ENCODE data around the gene ANKRD34C.

DNA sequence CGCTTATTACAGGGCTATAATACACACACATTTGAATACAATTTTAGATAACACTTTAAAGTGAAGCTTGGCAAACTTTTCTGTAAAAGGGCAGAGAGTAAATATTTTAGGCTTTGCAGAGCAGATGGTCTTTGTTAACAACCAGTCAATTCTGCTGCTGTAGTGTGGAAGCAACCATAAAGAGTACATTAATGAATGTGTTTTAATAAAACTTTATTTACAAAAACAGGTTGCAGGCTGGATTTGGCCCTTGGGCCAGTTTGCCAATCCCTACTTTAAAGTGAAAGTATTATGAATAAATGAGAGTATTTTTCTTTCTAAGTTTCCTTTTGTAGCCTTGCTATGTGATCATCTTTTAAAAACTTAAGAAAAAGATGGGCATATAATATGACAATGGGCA is 20.7 kb upstream of the ANKRD34C start:
- TF ChIP-seq, protein P1, sequence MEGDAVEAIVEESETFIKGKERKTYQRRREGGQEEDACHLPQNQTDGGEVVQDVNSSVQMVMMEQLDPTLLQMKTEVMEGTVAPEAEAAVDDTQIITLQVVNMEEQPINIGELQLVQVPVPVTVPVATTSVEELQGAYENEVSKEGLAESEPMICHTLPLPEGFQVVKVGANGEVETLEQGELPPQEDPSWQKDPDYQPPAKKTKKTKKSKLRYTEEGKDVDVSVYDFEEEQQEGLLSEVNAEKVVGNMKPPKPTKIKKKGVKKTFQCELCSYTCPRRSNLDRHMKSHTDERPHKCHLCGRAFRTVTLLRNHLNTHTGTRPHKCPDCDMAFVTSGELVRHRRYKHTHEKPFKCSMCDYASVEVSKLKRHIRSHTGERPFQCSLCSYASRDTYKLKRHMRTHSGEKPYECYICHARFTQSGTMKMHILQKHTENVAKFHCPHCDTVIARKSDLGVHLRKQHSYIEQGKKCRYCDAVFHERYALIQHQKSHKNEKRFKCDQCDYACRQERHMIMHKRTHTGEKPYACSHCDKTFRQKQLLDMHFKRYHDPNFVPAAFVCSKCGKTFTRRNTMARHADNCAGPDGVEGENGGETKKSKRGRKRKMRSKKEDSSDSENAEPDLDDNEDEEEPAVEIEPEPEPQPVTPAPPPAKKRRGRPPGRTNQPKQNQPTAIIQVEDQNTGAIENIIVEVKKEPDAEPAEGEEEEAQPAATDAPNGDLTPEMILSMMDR (conservative IDR thresholded peaks at IDR 0.05): no peak
- TF ChIP-seq ZFX (IDR thresholded peaks at IDR 0.05): no peak

All from C4-2B (cell line).